NOMO-1 treated with DMSO at 0.1 percent for 48 hours (cell line): Measurements from ENCODE around the gene ZNF865.

ENCODE experiments used
- DNase-seq: peaks from one replicate; lab custom pipeline; 2025; ENCODE audit not compliant: unreplicated experiment; lab: John Stamatoyannopoulos, UW

The ZNF865 gene

GRCh38 chr19:55586976-55587668 is 18.3 kb upstream of the ZNF865 start:
- DNase-seq = peak; percentile 77

- DNase-seq = no peak
These were observed 16.7 kb upstream of the ZNF865 start for GRCh38 chr19:55588738-55589137.

GRCh38 chr19:55590109-55590508 is 15.3 kb upstream of the ZNF865 start:
- no peak for DNase-seq

- no peak for DNase-seq
These were observed 14.8 kb upstream of the ZNF865 start for GRCh38 chr19:55590617-55591016.

GRCh38 chr19:55591555-55591954 is 13.9 kb upstream of the ZNF865 start:
- DNase-seq = no peak

GRCh38 chr19:55592391-55593090 is 12.9 kb upstream of the ZNF865 start:
- DNase-seq = no peak

- no peak for DNase-seq
These were observed 12.2 kb upstream of the ZNF865 start for GRCh38 chr19:55593096-55593772.

GRCh38 chr19:55594996-55595545 is 10.4 kb upstream of the ZNF865 start:
- no peak for DNase-seq

- no peak for DNase-seq
These were observed 9.1 kb upstream of the ZNF865 start for GRCh38 chr19:55596304-55596703.

- DNase-seq = no peak
These were observed 7.9 kb upstream of the ZNF865 start for GRCh38 chr19:55597501-55597921.

GRCh38 chr19:55598034-55598433 is 7.4 kb upstream of the ZNF865 start:
- DNase-seq = no peak

GRCh38 chr19:55598719-55599467 is 6.6 kb upstream of the ZNF865 start:
- peak; percentile 84 for DNase-seq

- DNase-seq = peak; percentile 99
These were observed 6.0 kb upstream of the ZNF865 start, which contains the start of gene FIZ1 for GRCh38 chr19:55599468-55599841. TSS of gene FIZ1 (minus strand) at chr19:55599517. CDS start at chr19:55597865, 1,652 bp downstream.

GRCh38 chr19:55599842-55600661 is 5.4 kb upstream of the ZNF865 start, which contains the start of gene ZNF524:
TSS of gene ZNF524 (plus strand) at chr19:55600288. CDS start at chr19:55602113, 1,825 bp downstream.
- DNase-seq = peak; percentile 90

GRCh38 chr19:55600662-55601028 is 4.8 kb upstream of the ZNF865 start:
- no peak for DNase-seq

- DNase-seq = no peak
These were observed 4.4 kb upstream of the ZNF865 start for GRCh38 chr19:55601084-55601483.

GRCh38 chr19:55602104-55603001 is 3.1 kb upstream of the ZNF865 start:
- DNase-seq = no peak

- DNase-seq = no peak
These were observed 2.3 kb upstream of the ZNF865 start for GRCh38 chr19:55603115-55603514.
